Osteoblast (primary cell): Measurements from ENCODE around the gene SLC39A9. TPM values are rescaled to one million over a fixed set of nuclear protein-coding genes. Genes with fewer than 3 reads are reported as not detected.

Experiments
- DNase-seq: peaks from one replicate; pipeline ENCODE4 v3.0.0; 2011; ENCODE audit warnings: low spot score, mixed read lengths; ENCODE audit not compliant: insufficient read length; ENCODE audit errors: missing footprints
- H2AFZ ChIP-seq: 2 replicates; pipeline ENCODE4 v1.6.0; 2011; ENCODE audit warnings: mild to moderate bottlenecking, low read length
- H3K27ac ChIP-seq: 2 replicates; pipeline ENCODE4 v1.5.1; 2011; ENCODE audit warnings: mild to moderate bottlenecking, low read depth, low read length, moderate library complexity
- H3K27me3 ChIP-seq: 2 replicates; pipeline ENCODE4 v1.6.0; 2012; ENCODE audit warnings: mild to moderate bottlenecking, control low read depth, inconsistent platforms, low read length, moderate library complexity; ENCODE audit not compliant: insufficient read depth
- H3K36me3 ChIP-seq: 2 replicates; pipeline ENCODE4 v1.5.1; 2011; ENCODE audit warnings: mild to moderate bottlenecking, low read length, control low read depth, moderate library complexity; ENCODE audit not compliant: insufficient read depth
- H3K4me1 ChIP-seq: 2 replicates; pipeline ENCODE4 v1.5.1; 2011; ENCODE audit warnings: mild to moderate bottlenecking, low read length, control low read depth, moderate library complexity; ENCODE audit not compliant: insufficient read depth
- H3K4me2 ChIP-seq: 2 replicates; pipeline ENCODE4 v1.6.0; 2011; ENCODE audit warnings: mild to moderate bottlenecking, low read length; ENCODE audit not compliant: insufficient read depth
- H3K4me3 ChIP-seq: fragments of 200-600 bp; sonication (generic); 3 replicates; pipeline ENCODE4 v1.5.1; 2012; ENCODE audit warnings: mild to moderate bottlenecking, low read length, inconsistent platforms; ENCODE audit not compliant: insufficient read depth
- H3K79me2 ChIP-seq: 2 replicates; pipeline ENCODE4 v1.6.0; 2012; ENCODE audit warnings: mild to moderate bottlenecking, low read length, control low read depth, inconsistent platforms; ENCODE audit not compliant: insufficient read depth
- H3K9me3 ChIP-seq: 2 replicates; pipeline ENCODE4 v1.5.1; 2011; ENCODE audit warnings: low read depth, low read length, control low read depth
- H4K20me1 ChIP-seq: 2 replicates; pipeline ENCODE4 v1.6.0; 2012; ENCODE audit warnings: mild to moderate bottlenecking, low read length, control low read depth; ENCODE audit not compliant: insufficient read depth
- total RNA-seq: library from RNA; depleted of rRNA; stranded (reverse); fragments of >200 nt; gene quantifications from 2 replicates; pipeline ENCODE4 v1.2.3, GENCODE V29; 2012
- TF ChIP-seq, protein P1 (sequence below): IDR thresholded peaks from 2 replicates; pipeline ENCODE4 v1.5.1; 2011; ENCODE audit warnings: mild to moderate bottlenecking, low read depth, low read length, moderate library complexity; ENCODE audit errors: extremely low read depth

SLC39A9 gene
- total RNA-seq, 1 donor, result 163 TPM

DNA sequence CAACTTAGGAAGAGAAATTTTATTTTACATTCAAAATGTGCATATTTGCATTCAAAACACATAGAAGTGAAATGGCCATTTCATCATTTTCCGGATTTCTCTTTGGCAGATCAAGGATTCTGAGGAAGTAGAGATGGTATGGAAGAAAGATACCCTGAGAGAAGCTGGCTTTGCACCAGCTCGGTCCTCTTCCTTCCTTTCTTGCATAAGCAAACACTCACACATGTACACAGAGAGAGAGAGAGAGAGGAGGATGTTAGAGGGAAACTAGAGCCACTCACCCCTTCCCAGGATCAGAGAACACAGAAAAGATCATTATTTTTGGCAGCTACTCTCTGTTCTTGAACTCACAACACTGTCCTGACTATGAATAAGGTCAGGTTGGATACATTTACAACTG, 70.5 kb downstream of the SLC39A9 start:
- Histone ChIP-seq H3K4me2 (no peak overlapping the region), H3K27me3 (peaks cover 3% of the 10 kb centered on the region), H3K4me3 (no peak overlapping the region), H2AFZ (no peak overlapping the region), H3K36me3 (no peaks in the 10 kb centered on the region), H3K79me2 (no peaks in the 10 kb centered on the region), H3K9me3 (no peaks in the 10 kb centered on the region), H4K20me1 (no peaks in the 10 kb centered on the region), H3K27ac (no peak overlapping the region), H3K4me1 (peaks cover 12% of the 10 kb centered on the region)
- TF ChIP-seq, protein P1, sequence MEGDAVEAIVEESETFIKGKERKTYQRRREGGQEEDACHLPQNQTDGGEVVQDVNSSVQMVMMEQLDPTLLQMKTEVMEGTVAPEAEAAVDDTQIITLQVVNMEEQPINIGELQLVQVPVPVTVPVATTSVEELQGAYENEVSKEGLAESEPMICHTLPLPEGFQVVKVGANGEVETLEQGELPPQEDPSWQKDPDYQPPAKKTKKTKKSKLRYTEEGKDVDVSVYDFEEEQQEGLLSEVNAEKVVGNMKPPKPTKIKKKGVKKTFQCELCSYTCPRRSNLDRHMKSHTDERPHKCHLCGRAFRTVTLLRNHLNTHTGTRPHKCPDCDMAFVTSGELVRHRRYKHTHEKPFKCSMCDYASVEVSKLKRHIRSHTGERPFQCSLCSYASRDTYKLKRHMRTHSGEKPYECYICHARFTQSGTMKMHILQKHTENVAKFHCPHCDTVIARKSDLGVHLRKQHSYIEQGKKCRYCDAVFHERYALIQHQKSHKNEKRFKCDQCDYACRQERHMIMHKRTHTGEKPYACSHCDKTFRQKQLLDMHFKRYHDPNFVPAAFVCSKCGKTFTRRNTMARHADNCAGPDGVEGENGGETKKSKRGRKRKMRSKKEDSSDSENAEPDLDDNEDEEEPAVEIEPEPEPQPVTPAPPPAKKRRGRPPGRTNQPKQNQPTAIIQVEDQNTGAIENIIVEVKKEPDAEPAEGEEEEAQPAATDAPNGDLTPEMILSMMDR, result no peak
- DNase-seq, result no peak

DNA sequence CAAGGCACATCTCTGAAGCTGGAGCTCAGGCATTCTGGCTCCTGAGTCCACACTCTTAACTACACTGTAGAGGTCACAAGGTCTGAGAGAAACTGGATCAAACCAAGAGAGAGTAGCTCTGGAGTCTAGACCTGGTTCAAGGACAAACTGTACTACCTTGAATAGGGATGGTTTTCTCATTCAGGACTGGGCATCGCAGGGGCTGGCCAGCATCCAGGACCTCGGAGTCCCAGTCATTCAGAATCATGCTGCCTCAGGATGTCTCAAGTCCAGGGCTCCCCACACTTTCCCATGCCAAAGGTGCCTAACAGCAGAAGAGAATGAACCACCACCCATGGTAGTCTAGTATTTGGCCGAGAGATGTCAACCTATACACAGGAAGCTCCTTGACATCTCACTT, 72.9 kb downstream of the SLC39A9 start:
- no peaks in the 10 kb centered on the region for H3K9me3 ChIP-seq
- H3K79me2 ChIP-seq, result no peaks in the 10 kb centered on the region
- H4K20me1 ChIP-seq, result no peaks in the 10 kb centered on the region
- H3K4me3 ChIP-seq, result no peak overlapping the region
- no peak overlapping the region for H3K27ac ChIP-seq
- no peak overlapping the region for H2AFZ ChIP-seq
- peaks cover 3% of the 10 kb centered on the region for H3K27me3 ChIP-seq
- no peaks in the 10 kb centered on the region for H3K4me1 ChIP-seq
- TF ChIP-seq, protein P1, result no peak
- no peak overlapping the region for H3K4me2 ChIP-seq
- H3K36me3 ChIP-seq, result no peaks in the 10 kb centered on the region
- no peak for DNase-seq

DNA sequence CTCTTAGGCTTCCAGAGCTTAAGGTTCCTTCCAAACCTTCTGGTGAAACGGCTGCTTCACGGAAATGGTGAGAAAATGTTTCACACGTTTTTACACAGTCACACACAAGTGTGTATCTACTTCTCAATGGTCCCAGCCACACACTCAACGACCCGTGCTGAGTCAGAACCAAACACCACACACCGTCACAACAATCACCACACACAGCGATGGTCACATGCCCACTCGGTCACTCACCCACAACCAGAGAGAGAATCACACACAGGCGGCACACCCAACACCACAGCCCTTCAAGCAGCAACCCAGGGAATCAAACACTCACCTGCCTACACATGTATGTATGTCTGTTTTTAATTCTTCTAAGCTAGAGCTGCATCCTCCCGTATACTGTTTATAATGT, 73.4 kb downstream of the SLC39A9 start:
- TF ChIP-seq, protein P1, result no peak
- H3K4me1 ChIP-seq, result no peaks in the 10 kb centered on the region
- no peaks in the 10 kb centered on the region for H3K36me3 ChIP-seq
- no peaks in the 10 kb centered on the region for H4K20me1 ChIP-seq
- H3K4me3 ChIP-seq, result no peak overlapping the region
- H3K4me2 ChIP-seq, result no peak overlapping the region
- no peaks in the 10 kb centered on the region for H3K9me3 ChIP-seq
- no peak overlapping the region for H3K27ac ChIP-seq
- H3K79me2 ChIP-seq, result no peaks in the 10 kb centered on the region
- peaks cover 3% of the 10 kb centered on the region for H3K27me3 ChIP-seq
- H2AFZ ChIP-seq, result no peak overlapping the region
- no peak for DNase-seq

DNA sequence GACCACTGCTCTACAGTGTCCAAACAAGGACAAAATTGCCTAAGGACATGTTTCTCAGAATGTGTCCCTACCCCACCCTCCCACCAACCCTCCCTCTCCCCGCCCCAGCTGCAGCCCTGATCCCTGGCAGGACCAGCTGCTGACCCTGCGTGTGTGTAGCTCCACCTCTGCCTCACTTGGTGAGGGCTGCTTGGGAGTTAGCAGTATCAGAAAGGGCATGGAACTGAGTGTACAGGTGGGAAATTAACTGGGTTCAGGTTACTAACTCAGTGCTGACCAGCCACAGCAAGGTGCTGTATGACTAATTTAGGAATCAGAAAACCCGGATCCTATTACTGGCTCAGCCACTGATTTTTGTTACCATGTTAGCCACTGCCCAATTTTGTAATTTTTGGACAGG, 74.8 kb downstream of the SLC39A9 start:
- no peak overlapping the region for H3K27ac ChIP-seq
- H3K27me3 ChIP-seq, result peaks cover 3% of the 10 kb centered on the region
- no peaks in the 10 kb centered on the region for H3K4me1 ChIP-seq
- H3K79me2 ChIP-seq, result no peaks in the 10 kb centered on the region
- no peak overlapping the region for H3K4me2 ChIP-seq
- no peaks in the 10 kb centered on the region for H3K9me3 ChIP-seq
- no peak overlapping the region for H3K4me3 ChIP-seq
- no peaks in the 10 kb centered on the region for H3K36me3 ChIP-seq
- DNase-seq, result no peak
- H4K20me1 ChIP-seq, result no peaks in the 10 kb centered on the region
- no peak overlapping the region for H2AFZ ChIP-seq
- TF ChIP-seq, protein P1, result no peak
